Muscle of back (tissue), 13 donors: ENCODE results near the gene KIAA0753. TPM values are rescaled to one million over a fixed set of nuclear protein-coding genes. Genes with fewer than 3 reads are reported as not detected.

Source experiments
- DNase-seq, 3 donors: peaks; one replicate each; pipeline versions ENCODE4 v3.0.0 to v3.0.0-alpha.2; 2013
- long read RNA-seq, 9 donors: transcript quantifications; one replicate each; lab custom pipeline, GENCODE V29; 2026
- polyA plus RNA-seq, 10 donors: library from polyadenylated mRNA; unstranded; fragments of 120-200 nt; gene quantifications; one replicate each; pipeline ENCODE4 v1.2.1, GENCODE V29; 2013; ENCODE audit not compliant: insufficient read length in 10 of 10

Gene KIAA0753
- 10 to 100 TPM in 8 of 10 donors, 1 to 10 TPM in 2; 8.9 to 17.7 (median 11.8) TPM for polyA plus RNA-seq
- long read RNA-seq, donor 1 = 0 reads
- long read RNA-seq, donor 2, partial matches to known transcripts = 30 of 123 reads
- long read RNA-seq, donor 2, other reads (novel, unspliced or antisense) = 93 of 123 reads
- long read RNA-seq, donor 3 = 0 reads
- long read RNA-seq, donor 4 = 0 reads
- long read RNA-seq, donor 5 = 0 reads
- long read RNA-seq, donor 6, partial matches to known transcripts = 38 of 181 reads
- long read RNA-seq, donor 6, other reads (novel, unspliced or antisense) = 143 of 181 reads
- long read RNA-seq, donor 7 = 0 reads
- long read RNA-seq, donor 8, partial matches to known transcripts = 29 of 103 reads
- long read RNA-seq, donor 8, other reads (novel, unspliced or antisense) = 74 of 103 reads
- long read RNA-seq, donor 9 = 0 reads

GRCh38 chr17:6640536-6641246 lies at the start of gene KIAA0753, which contains the start of gene TXNDC17:
TSS of gene KIAA0753 (minus strand) at chr17:6640711. CDS start at chr17:6635103, 5,608 bp downstream.
TSS of gene TXNDC17 (plus strand) at chr17:6641060. CDS start at chr17:6641083, 23 bp downstream.
- DNase-seq = peak; percentile 88 to 98 (median 94)

- no peak for DNase-seq
Measured at GRCh38 chr17:6688944-6689343, 48.4 kb upstream of the KIAA0753 start.

GRCh38 chr17:6686026-6686425 lies 45.5 kb upstream of the KIAA0753 start:
- DNase-seq = no peak

DNA sequence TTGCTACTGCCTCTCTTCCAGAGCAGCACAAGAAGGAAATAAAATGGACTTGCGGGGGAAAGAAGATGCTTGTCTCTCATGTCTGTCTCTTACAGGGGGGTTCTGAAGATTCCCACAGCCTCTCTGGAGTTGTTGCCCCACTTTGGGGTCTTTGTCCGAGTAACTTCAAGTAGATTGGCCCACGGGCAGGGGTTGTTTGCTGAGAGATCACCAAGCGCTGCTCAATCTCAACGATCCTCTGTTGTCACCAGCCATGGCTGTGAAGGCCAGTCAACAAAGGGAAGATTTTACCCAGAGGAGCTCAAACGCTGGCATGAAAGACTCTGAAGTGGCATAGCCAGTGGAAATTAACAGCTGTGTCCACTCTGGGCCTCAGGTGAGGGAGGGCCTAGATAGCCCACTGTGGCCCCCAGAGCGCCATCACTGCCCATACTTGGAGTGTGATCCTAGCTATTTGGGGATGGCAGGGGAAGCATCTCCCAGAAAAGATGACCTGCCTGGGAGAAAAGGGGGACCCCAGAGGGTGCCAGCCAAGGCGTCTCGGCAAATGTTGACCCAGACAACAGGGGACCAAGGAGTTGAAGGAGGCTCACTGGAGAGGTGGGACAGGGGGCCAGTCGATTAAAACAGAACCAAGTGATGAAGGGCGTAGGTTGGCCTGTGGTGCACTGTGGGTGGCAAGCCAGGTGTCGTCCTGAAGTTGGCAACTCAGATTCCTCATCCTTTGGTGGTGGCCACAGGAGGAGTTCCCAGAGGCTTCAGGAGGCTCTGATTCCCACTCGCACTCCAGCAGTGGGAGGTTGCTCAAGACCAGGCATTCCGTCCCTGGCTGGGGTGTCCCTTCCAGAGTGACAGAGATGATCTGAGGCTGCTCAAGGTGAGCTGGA lies 44.6 kb upstream of the KIAA0753 start:
- no peak for DNase-seq

- no peak for DNase-seq
Measured at GRCh38 chr17:6684460-6684783, 43.9 kb upstream of the KIAA0753 start.

DNA sequence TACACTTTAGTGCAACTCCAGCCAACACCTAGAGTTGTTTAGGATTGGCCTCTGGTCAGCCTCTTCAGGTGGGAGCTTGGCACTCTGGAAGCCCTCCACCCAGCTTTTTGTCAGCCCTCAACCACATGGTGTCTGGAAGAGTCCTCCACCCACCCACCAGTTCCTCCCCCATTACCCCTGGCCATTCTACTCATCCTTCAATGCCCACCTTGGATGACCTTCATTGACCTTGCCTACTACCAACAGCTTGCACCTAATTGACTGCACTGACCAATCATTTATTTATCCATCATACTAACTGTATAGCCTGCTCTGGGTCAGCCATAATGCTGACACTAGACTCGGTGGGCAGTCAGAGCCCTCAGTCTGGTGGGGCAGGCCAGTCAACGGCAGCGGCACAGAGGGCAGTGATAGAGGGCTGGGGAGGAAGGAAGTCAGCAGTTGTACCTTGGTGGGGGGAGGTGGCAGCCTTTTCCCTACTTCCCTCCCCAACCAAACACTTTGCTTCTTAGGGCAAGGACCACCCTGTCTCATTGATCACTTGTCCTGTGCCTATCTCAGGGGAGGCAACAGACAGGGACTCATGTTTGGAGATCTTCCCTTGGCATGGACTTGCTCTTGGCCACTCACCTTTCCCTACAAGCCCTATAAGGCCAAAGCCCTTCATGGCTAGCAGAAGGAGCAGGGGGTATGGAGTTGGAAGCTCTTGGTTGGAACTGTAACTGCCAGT lies 43.4 kb upstream of the KIAA0753 start:
- DNase-seq = no peak

DNA sequence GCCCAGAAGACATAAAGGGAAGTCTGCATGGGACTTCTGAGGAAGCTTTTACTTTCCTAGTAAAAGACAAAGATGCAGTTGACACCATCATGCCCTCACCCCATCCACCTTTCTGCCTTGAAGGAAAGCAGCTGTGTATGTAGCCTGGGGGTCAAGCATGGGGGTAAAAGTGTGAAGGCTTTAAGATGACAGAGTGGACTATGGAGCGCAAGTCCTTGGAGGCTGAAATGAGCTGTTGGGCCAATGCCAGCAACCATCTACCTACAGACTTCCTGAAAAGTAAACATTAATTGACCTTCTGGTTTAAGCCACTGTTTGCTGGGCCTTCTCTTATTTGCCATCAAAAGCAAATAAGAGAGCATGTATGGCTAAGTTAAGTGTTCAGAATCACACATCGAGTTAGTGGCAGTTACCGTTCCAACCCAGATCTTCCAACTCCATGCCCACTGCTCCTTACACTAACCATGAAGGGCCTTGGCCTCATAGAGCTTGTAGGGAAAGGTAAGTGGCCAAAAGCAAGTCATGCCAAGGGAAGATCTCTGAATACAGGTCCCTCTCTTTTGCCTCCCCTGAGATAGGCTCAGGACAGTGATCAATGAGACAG lies 42.7 kb upstream of the KIAA0753 start:
- no peak for DNase-seq

DNA sequence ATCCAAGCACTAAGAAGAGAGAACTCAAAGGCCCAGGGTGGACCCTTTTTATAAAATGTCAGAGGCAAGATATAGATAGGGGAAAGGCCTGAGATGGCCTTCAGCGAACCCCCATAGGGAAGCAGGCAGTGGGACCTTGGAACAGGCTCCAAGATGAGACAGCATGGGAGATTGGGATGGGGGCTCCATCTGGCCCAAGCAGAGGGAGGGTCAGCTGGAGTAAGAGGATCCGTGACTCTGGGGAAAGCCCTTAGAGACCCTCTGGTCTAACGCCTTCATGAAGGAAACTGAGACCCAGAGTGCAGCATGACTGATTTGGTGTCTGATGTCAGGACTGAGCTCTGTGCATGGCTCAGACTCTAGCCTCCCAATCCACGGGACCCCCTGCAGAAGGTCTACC lies 41.8 kb upstream of the KIAA0753 start:
- no peak for DNase-seq

DNA sequence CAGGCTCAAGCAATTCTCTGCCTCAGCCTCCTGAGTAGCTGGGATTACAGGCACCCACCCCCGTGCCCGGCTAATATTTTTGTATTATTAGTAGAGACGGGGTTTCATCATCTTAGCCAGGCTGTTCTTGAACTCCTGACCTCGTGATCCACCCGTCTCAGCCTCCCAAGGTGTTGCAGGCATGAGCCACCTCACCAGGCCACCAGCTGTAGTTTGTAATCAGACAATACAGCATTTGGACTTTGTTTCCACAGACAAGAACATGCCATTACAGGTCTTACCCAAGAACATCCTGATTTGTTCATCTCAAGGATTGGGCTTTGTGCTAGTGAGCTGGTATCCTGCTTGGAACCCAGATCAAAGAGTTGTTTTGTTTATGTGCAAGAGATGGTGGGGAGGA lies 41.2 kb upstream of the KIAA0753 start:
- no peak for DNase-seq

GRCh38 chr17:6681176-6681575 lies 40.7 kb upstream of the KIAA0753 start:
- no peak for DNase-seq

GRCh38 chr17:6679241-6679640 lies 38.7 kb upstream of the KIAA0753 start:
- DNase-seq = no peak

GRCh38 chr17:6677946-6678345 lies 37.4 kb upstream of the KIAA0753 start:
- DNase-seq = no peak

DNA sequence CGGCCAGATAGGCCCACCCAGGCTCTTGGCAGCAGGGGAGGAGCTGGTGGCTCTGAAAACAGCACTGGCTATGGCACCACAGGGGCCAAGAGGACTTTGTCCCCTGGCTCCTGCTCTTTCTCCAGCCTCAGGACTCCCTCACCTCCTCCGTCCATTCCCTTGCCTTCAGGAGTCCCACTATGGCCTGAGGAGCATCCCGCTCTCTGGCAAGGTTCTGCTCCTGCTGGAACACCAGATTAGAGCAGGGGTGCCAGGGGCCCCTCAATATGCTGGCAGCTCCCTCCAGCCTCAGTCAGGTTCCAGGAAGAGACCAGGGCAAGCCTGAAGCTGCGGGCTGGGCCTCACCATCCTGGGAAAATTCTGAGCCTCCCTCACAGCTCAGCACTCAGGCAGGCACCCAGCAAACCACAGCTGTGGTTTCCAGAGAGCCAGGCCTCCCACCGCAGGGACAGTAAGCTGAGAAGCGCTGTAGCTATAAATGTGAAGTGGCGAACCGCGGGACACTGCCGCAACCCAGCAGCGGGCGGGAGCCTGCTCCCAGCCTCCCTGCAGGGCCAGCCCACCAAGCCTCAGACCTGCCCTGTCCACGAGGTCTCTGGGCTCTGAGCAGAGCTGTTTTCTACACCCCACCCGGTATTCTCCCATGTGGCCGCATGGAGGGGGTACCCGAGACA lies 36.8 kb upstream of the KIAA0753 start:
- DNase-seq = peak in 2 of 3 donors; percentile 19 to 24

- no peak for DNase-seq
Measured at GRCh38 chr17:6676802-6677157, 36.3 kb upstream of the KIAA0753 start.

DNA sequence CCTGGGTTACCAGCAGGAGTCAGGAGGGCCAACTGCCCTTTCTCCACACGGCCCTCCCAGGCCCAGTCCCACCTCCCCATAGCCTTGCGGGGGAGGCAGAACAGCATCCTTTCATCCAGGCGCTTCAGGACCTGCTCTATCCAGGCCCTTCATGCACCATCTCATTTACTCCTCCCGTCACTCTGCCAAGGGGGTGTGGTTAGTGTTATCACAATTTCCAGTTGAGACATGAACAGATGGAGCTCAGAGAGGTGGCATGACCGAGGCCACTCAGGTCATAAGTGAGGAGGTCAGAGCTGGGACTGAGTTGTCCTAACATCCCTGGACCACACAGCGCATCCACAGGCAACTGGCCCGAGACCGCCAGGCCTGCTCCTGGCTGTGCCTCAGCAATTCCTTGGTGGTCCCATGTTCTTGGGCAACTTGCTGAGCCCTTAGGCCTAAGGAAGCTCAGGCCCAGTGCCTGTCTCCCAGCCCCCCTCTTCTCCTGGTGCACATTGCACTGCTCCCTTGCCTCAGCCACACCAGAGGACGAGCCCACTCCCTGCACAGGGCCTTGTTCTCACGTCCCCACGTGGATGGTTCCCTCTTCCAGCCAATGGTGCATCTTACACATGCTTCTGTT lies 34.8 kb upstream of the KIAA0753 start:
- DNase-seq = no peak

DNA sequence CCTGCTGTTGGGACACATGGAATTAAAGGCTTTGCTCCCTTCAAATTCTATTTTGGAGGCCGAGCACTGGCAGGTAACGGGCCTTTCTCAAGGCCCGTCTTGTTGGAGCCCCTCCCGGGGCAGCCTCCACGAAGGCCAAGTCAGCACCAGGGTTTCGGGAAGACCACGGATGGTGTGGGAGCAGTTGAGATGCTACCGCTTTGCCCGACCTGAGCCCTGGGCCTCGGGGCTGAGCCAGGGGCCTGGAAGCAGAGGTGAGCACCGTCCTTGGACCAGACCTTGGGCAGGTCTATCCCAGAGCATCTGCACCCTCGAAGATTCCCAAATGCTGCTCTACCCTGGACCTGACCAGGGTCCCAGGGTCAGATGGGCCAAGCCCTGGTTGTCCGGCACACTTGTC lies 34.1 kb upstream of the KIAA0753 start:
- DNase-seq = no peak

GRCh38 chr17:6671431-6671830 lies 30.9 kb upstream of the KIAA0753 start:
- no peak for DNase-seq

DNA sequence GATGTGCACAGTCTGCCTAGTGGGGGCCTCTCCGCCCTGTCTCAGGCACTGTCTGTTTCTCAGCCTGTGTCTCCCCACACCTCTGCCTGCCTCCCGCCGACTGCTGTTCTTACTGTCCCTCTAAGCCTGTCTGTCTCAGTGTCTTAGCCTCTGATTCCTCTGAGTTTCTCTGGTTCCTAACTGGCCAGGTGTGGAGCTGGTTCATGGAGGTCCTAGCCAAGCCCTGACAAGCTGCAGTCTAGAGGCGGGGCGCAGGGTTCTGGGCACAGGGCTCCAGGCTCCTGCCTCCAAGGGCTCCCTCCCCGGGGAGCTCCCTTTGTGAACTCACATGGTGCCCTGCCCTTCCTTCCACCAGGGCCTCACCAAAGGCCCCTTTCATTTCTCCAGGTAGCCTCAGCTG lies 30.5 kb upstream of the KIAA0753 start:
- no peak for DNase-seq

GRCh38 chr17:6670571-6670970 lies 30.1 kb upstream of the KIAA0753 start:
- DNase-seq = no peak
